Stimulated activated CD4-positive, alpha-beta T cell treated with anti-CD3 and anti-CD28 coated beads, TNF-alpha, amount 100 ng/mL, for 48 hours (primary cell): ENCODE data around the gene LEMD1.

ENCODE experiments used
- DNase-seq, 3 donors: peaks; one replicate each; pipeline ENCODE4 v3.0.0-alpha.2; 2020; ENCODE audit warnings: low read depth in 3 of 3

Gene LEMD1, protein sequence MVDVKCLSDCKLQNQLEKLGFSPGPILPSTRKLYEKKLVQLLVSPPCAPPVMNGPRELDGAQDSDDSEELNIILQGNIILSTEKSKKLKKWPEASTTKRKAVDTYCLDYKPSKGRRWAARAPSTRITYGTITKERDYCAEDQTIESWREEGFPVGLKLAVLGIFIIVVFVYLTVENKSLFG

DNA sequence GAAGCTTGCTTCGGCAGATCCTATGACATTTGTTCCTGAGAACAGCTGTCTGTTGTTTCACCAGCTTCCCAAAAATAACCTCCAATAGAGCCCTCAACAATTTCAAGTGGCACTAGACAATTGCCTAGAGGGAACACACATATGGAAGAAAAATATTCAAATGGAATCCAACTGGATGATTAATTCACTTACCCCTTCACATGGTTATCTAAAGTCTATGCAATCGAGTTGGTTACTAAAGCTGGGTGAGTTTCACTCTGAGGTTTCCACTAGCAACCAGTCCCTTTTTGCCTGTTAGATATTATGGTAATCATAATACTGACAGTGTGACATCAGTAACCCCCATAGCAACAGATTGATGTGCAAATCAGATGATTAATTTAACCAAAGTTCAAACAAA lies at the start of gene LEMD1:
Gene LEMD1 (minus strand): TSS at position 259 of the 400 bp plus-strand sequence. CDS start 1,520 bp downstream, outside the sequence.
- DNase-seq = no peak

DNA sequence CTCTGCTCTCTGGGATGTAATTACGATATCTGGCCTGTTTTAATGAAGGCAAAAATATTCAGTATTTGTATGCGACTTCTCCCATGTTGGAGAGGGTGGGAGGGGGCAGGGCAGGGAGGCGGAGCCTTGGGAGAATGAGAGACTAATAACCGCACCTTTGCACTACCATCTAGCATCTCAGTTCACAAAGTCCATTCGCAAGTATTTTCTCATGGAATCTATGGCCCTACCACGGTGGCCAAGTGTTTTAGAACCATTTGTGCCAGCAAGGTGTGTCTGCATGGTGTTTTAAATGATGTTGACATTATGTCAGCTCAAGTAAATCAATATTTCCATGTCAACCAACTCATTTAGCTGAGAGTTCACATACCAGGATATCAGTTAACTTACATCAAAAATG lies 48.3 kb upstream of the LEMD1 start:
- DNase-seq = no peak

DNA sequence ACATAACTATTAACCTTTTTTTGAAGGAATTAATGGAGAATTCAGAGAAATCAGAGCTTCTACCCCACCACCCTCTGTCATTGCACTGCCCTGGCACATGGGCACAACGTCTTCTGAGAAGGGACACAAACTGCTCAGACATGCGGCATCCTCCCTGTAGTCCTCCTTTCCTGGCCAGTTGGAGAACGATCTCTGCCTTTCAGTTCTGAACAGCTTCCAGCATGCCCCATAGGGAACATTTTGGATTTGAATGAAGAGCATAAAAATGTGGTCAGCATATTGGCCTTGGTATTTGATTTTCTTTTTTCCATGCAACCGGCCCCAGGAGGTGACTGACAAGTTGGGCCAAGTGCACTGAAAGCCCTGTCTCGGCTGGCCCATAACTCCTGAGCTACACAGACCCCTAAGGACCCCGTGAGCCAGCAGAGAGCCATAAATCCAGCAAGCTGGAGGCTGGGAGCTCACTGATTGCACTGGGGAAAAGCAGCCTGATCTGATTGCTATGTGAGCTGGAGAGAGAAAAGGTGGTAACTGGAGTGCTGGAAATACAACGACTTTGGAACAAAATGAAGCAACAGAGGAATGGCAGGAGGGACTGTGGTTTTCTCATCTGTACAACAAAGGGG lies 44.9 kb upstream of the LEMD1 start:
- DNase-seq = no peak

DNA sequence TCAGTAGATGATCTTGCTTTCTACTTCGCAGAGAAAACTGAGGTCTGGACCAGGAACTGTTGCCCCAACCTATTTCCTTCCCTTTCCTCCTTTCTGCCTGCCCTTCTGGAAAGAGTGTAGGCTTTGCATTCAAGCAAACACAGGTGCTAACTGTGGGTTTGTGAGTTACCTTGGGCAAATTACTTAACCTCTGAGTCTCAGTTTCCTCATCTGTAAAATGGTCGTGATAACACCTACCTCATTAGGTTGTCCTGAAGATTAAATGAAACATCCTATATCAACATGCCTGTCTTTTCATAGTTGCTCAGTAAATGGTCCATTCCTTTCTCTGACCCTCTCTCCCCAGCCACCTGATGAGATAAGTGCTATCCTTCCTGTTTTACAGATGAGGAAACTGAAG lies 43.5 kb upstream of the LEMD1 start:
- no peak for DNase-seq

DNA sequence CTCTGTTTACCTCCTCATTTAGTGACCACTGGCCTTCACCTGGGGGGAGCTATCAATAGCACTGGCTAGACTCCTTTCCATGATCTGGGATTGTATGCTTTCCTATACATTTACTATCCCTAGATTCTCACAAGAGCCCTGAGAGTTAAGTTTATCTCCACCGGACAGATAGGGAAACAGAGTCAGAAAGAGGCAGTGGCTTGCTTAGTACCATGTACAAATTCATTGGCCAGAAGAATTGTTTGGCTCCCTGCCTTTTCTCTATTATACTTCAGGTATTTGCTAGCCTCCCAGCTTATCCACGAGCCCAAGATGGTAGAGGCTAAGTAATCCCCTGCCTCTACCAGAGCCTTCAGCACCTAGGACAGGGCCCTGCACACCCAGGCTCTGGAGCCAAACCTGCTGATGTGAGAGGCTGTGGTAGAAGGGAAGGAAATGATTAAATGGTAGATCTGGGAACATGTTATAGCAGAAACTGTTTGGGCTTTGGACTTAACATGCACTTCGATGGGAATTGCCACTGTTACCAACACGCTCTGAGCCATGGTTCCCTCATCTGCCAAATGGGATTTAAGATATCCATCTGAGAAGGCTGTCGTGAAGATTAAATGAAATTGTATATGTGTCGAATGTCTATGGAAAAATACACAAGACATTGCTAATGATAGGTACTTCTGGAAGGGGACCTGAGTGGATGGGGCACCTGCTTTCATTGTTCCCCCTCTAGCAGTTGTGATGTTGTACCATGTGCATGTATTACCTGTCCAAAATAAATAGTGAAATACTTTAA lies 37.1 kb upstream of the LEMD1 start:
- DNase-seq = peak in 1 of 3 donors; percentile 33

DNA sequence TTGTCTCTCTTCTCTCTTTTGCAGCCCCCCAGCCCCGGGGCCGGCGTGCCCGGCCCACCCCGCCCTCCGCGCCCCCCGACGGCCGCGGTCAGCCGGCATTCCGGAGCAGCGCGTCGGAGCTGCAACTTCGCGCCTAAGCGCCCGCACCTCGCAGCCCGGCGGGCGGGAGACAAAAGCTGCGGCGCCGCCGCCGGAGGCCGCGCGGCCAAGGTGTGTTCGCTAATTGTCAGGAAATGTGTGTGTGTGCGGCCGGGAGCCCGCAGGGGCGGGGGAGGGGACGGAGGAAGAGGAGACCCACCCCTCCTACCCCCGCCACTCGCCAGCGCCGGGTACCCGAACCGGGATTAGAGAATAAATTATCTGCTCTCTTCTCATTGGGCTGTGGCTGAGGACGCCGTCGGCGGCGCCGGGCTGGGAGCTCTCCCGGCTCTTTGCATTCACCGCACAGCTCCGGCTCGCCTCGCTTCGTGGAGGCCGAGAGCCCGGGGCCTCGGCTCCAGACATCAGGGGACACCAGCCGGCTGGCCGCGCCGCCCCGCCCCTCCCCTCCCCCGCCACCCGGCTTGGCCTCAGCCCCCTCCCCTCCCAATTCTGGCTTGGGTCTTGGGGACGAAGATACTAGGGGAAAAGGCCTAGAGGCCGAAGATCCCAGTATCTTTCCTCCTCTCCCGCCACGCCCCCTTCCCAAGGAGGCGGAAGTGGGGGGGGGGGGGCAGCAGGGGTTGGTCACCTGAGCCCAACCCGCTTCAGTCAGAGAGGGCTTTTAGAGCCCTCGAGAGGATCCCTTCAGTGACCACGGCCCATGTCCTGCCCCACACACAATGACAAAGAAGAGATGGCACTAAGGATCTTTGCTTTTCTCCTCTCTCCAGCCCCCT lies 35.3 kb upstream of the LEMD1 start:
- DNase-seq = no peak

DNA sequence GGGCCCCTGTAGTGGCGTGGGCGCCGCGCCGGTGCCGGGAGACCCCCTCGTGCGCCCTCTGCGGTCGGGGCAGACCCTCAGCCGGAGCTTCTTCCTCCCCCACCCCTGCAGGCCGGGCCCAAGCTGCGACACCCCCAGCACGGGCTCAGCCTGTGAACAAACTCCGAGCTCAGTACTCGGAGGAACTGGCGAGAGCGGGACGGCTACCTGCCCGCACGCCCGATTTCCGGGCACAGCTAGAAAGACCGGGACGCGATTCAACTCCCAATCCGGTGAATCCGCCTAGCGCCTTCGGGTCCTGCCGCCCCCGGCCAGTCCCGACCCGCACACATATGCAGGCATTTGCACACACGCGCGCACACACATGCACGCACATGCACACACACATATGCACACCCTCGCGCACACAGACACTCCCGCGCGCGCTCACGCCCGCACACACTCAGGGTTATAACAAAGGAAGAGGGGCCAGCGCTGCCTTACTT lies 34.6 kb upstream of the LEMD1 start:
- DNase-seq = no peak

DNA sequence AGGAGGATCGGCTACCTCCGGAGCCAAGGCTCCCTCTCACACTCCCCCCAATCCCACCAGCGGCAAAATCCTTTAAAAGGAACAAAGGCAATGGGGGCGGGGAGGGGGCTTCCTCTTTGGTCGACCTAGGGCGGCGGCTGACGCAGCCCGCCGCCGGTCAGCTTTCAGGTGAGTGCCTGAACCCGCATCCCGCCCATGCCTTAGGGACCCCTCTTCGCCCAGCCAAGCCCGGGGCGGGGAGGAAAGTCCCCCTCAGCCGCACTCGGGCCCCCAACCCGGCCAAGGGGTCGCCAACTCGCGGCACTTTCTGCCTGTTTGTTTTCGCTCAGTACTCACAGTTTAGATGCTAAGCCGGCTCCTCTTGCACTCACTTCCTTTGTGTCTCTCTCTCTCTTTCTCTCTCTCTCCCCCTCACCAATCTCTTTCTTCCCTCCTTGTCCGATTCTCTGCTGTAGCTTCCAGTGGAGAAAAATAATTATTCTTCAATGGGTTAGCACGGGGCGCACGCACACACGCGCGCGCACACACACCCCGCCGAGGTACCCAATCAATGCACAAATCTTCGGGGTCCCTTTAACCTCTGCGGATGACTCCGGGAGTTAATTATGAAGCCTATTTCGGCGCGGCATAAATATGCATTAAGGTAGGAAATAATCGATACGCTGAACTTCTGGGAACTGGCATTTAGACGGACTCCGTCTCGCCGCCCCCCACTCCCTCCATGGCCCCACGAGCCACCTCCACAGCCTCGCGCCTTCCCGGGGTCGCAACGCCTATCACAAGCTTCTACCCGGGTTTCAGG lies 33.9 kb upstream of the LEMD1 start, which contains the start of gene BLACAT1:
Gene BLACAT1 (minus strand): TSS at position 465 of the 802 bp plus-strand sequence.
- DNase-seq = no peak

DNA sequence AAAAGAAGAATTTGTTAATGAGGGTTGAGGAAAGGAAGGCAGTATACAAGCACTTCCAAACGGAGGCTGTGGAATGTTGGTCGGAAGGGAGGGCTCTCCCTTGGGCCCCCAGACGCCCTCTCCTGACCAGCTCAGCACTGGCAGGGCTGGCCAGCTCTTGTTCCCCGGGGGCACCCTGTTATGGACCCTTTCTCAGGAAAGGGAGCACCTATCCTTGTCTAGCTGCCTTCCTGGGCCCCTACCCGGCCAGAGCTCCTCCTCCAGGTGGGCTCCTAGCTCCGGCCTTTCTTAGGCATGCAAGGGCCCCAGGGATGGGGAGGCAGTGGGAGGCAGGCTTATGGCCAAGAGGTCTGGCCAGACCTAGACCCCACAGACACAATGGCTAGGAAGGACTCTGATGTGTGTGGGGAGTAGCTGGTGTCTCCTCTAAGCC lies 33.1 kb upstream of the LEMD1 start:
- no peak for DNase-seq

DNA sequence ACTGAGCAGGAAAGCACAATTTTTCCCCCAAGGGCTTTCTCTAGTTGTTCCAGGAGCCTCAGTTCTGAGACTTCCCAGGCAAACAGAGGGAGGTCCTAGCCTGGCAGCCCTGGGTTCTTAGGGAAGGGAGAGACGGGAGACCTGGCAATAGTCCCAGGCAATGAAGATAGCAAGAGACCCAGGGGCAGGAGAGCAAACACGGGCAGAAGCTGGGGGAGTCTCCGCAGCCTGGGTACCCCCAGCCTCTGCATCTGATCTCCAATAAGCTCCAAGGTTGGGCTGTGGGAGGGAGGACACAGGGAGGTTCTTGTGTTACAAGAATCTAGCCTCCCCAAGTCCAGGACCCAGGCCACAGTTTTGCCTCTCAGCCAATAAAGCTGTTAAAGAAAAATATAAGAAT lies 31.6 kb upstream of the LEMD1 start:
- no peak for DNase-seq

DNA sequence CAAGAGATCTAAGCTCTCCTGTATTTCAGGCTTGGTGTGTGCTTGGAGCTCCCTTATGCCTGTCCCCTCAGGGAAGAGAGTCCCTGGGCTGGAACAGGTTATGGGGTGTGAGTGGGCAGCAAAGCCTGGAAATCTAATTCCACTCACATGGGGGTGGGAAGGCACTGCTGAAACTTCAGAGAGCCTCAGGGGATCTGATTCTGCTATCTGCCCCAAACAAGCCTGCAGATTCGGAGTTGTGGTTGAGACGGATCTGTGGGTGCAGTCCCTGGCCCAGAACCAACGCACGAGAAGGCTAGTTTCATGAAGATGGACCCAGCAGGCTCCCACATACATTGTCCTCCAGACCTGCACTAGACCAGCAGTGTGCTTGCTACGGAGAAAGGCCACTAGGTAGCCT lies 31.1 kb upstream of the LEMD1 start:
- DNase-seq = no peak

DNA sequence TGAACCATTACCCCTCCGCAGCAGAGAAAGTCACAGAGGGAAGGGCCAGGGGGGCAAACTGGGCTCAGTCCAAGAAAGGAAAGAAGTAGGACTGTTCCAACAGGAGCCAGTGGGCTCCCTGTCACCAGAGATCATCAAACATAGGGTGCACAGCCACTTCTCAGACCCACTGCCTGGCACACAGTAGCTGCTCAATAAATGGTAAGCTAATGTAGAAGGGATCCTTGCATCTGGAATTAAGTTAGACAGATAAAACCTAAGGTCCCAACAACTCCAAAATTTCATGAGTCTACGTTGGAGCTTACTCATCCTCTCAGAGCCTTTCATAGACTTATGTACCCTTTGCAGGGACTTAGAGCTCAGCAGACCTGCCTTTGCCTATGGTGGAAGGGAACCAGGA lies 30.5 kb upstream of the LEMD1 start:
- DNase-seq = no peak

DNA sequence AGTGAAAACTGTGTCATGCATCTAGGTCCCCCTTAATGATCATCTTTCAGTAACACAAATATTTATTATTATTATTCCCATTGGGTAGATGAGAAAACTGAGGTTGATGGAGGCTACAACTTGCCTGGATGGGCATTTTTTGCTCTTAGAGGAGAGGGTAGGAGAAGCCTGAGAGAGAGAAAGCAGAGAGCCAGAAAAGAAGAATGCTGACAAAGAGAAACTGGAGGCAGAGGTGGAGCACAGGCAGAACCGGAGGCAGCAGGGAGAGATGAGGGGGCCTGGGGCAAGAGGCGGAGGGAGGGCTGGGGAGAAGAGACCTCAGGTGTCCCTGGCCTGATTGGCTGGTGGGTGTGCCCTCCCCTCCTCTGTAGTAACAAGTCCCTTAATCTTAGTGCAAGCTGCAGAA lies 29.9 kb upstream of the LEMD1 start:
- no peak for DNase-seq

DNA sequence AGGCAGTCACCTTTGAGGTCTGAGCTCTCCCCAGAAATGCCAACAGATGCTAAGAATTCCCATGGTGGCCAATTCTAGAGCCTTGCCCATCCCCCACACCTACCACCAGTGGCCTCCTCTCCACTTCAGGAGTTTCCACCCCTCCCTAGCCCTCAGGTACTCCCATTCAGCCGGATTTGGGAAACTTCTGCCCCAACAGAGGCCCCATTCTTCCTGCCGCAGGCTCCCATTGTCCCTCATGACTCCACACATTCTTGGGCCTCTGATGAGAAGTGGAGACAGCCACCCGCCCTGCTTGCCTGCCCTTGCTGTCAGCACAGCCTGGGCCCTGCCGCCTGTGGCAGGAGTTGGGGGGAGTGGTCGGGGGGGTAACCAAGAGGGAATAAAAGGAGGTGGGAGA lies 29.3 kb upstream of the LEMD1 start:
- no peak for DNase-seq

DNA sequence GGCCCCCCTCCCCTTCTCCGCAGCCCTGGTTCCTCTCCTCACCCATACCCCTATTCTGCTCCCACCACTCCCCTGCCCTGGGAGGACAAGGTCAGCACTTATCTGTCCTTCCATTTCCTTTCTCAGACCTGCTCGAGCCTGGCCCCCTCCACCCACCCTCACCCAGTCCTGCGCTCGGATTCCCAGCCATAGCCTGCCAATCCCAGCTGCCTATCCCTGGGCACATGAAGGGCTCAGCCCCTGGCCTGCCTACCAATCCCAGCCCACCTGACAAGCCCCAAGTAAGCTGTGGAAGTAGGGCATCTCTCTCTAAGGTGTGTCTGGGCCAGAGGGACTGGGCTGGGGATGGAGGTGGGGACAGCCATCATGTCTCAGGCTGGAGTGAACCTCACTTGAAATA lies 28.6 kb upstream of the LEMD1 start:
- DNase-seq = no peak

DNA sequence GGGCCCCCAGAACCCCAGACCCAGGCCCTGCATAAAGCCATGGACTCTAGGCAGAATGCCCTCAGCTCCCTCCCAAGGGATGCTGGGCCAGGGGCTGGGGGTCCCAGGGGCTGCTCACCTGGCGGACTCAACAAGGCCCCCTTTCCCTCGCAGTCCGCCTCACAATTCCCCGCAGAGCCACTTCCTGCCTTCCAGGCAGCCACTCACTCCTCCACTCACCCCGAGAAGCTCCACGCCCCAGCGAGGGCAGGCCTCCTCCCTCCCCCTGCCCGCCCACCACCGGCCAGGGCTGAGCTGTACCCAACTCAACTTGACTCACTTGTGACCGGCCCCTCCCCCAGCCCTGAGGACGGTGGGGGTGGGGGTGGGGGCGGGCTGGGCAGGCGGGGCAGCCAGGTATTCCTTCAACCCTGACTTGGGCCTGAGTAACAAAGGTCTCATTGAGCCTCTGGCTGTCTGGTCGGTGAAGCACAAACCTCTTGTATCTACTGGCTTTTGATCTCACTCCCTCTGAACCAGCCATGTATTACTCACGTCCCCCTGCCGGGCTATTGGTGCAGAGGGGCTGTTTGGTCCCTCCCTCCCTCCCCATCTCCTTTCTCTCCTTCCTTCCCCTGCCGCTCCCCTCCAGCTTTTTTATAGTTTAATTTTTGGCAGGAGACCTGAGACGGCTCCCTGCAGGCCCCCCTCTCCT lies 28.0 kb upstream of the LEMD1 start:
- DNase-seq = peak in 1 of 3 donors; percentile 44

DNA sequence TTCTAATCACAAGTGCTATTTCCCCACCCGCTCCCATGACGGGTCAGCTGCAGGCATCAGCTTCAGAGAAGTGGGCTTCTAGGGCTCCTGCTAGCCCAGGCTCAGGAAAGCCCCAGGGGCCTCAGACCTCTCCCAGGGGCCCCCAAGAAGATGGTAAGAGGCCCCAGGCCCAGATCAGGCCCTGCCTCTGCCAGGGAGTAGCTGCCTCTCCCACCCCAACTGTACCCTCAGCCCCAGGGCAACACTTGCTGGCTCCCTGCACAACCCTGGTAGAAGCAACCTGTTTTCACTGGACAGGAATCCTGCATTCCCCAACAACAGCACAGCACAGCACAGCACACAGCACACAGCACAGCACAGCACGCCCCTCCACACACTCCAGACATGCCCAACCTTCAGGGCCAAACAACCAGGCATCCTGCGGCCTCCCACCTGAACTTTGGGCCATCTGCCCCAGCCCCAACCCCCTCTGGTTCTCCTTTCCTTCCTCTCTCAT lies 27.4 kb upstream of the LEMD1 start:
- no peak for DNase-seq

DNA sequence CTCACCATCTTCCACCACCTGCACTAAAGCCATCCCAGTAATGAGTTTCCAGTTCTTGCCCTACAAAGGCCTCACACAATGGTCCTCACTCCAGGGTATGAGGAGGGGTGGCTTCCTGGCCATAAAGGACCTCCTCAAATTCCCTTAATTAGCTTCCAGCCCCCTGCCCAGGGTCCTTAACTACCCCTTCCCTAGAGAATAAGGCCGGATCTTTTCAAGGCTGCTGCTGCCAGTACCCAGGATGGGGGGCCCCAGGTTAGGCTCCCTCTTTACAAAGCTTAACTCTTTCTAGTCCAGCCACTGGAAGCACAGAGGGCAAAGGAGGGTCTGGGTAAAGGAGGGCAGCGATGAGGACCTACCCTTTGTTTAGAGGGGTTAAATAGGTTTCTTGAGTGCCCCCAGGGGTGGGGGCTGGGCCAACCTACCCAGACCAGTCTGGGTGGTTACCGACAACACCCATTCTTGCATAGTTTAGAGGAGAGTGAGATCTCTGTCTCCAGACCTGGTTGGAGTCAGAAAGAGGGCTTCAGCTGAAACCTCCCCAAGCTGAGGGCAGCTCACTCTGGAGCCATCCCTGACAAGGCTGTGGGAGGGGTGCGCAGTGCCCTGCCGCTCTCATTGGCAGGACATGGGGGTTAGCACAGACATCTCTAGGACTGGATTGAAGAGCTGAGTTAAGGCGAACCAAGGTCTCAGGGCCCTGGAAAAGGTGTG lies 26.8 kb upstream of the LEMD1 start:
- DNase-seq = no peak
